Esophagus muscularis mucosa (tissue), 4 donors: ENCODE results near the gene ZNF407. TPM values are rescaled to one million over a fixed set of nuclear protein-coding genes. Genes with fewer than 3 reads are reported as not detected.
A peak's percentile ranks its signal among the peaks of the same experiment; 100 is the strongest.

Experiments
- DNase-seq: peaks from one replicate; pipeline ENCODE4 v3.0.0-alpha.2; 2017; ENCODE audit errors: extremely low spot score
- H3K27ac ChIP-seq, 4 donors: fragments of 200-600 bp; sonication (generic); replicated peaks in 1 of 4; 1 replicate in 3 of 4; 2 replicates in 1 of 4; pipeline ENCODE4 v1.5.1; 2016 to 2019; ENCODE audit warnings: mild to moderate bottlenecking in 1 of 4
- H3K27me3 ChIP-seq, 4 donors: fragments of 200-600 bp; sonication (generic); one replicate each; pipeline versions ENCODE4 v1.5.1 to v1.6.0; 2016 to 2019
- H3K36me3 ChIP-seq, 4 donors: fragments of 200-600 bp; sonication (generic); one replicate each; pipeline ENCODE4 v1.5.1; 2016 to 2019
- H3K4me1 ChIP-seq, 4 donors: fragments of 200-600 bp; sonication (generic); one replicate each; pipeline ENCODE4 v1.5.1; 2016 to 2019
- H3K4me3 ChIP-seq, 4 donors: fragments of 200-600 bp; sonication (generic); 1 replicate in 2 of 4; 2 replicates in 2 of 4; pipeline ENCODE4 v1.5.1; 2016 to 2019; ENCODE audit warnings: mild to moderate bottlenecking in 4 of 4, moderate library complexity in 1 of 4
- H3K9me3 ChIP-seq, 4 donors: fragments of 200-600 bp; sonication (generic); 1 replicate in 3 of 4; 2 replicates in 1 of 4; pipeline ENCODE4 v1.5.1; 2016 to 2019
- CTCF ChIP-seq, 3 experiments: fragments of 200-600 bp in 2 of 3; fragments of 450-650 bp in 1 of 3; sonication (generic) in 2 of 3; IDR thresholded peaks; one replicate each; pipeline ENCODE4 v1.5.1; 2017 to 2019; ENCODE audit warnings: antibody characterized with exemption in 3 of 3, mild to moderate bottlenecking in 2 of 3, moderate library complexity in 1 of 3
- EP300 ChIP-seq: sonication (generic); formaldehyde crosslinking; IDR thresholded peaks from one replicate; pipeline ENCODE4 v1.6.1; 2017; ENCODE audit warnings: antibody characterized with exemption
- POLR2A ChIP-seq: fragments of 450-650 bp; IDR thresholded peaks from one replicate; pipeline ENCODE4 v1.6.1; 2017; ENCODE audit warnings: antibody characterized with exemption, moderate library complexity, mild to moderate bottlenecking, low read depth
- POLR2AphosphoS5 ChIP-seq, 2 donors: sonication (generic); formaldehyde crosslinking; IDR thresholded peaks; one replicate each; pipeline ENCODE4 v1.6.1; 2017; ENCODE audit warnings: antibody characterized with exemption in 2 of 2
- WGBS: methylation state at CpG from one replicate; pipeline ENCODE4 v1.1.5; 2018; 5-methylcytosine and 5-hydroxymethylcytosine counted together
- intact Hi-C: fragments of 100-400 bp; cut with DNase I; formaldehyde crosslinking; loops from one replicate; pipeline ENCODE4 v1.15.1; 2023
- total RNA-seq, 4 donors: library from RNA; depleted of rRNA; stranded (reverse); fragments of >200 nt; gene quantifications; one replicate each; pipeline versions ENCODE4 v1.1.0 to v1.2.1, GENCODE V29; 2016

ZNF407 gene
- total RNA-seq, 4 donors from 2014 or later = 13.9 to 19.1 (median 17.2) TPM

GRCh38 chr18:74551936-74552555 lies 45.6 kb upstream of the ZNF407 start:
- no peaks in the 10 kb centered on the region for H3K36me3 ChIP-seq
- H3K9me3 ChIP-seq = peaks cover 0 to 10% (median 5%) of the 10 kb centered on the region in 4 donors
- intact Hi-C loops = loop anchor here (2.0 to 5.0 kb wide), 2 partner anchors 199 to 355 kb away; no protein-coding TSS in a partner anchor
- peaks cover 0 to 14% (median 9%) of the 10 kb centered on the region in 4 donors for H3K4me1 ChIP-seq
- peaks cover 0 to 12% (median 0%) of the 10 kb centered on the region in 4 donors for H3K27me3 ChIP-seq
- H3K4me3 ChIP-seq = no peak overlapping the region
- 22% methylated on average over 5 of the region's 5 CpGs for WGBS
- peak; percentile 66 to 81 (median 79) for TF ChIP-seq CTCF (IDR thresholded peaks at IDR 0.05)
- no peak for TF ChIP-seq POLR2AphosphoS5 (IDR thresholded peaks at IDR 0.05)
- TF ChIP-seq POLR2A = no peak
- no peak overlapping the region for H3K27ac ChIP-seq
- peak; percentile 95 for DNase-seq

- WGBS = 81% methylated on average over 11 of the region's 11 CpGs
- H3K27me3 ChIP-seq = peaks cover 0 to 19% (median 0%) of the 10 kb centered on the region in 4 donors
- DNase-seq = no peak
- H3K4me3 ChIP-seq = no peak overlapping the region
- no peak overlapping the region for H3K27ac ChIP-seq
- H3K4me1 ChIP-seq = peaks cover 0 to 4% (median 2%) of the 10 kb centered on the region in 4 donors
- H3K36me3 ChIP-seq = no peaks in the 10 kb centered on the region
- intact Hi-C loops = no loop called here
- no peaks in the 10 kb centered on the region for H3K9me3 ChIP-seq
- no peak for TF ChIP-seq CTCF (IDR thresholded peaks at IDR 0.05)
- no peak for TF ChIP-seq EP300
- no peak for TF ChIP-seq POLR2A
- TF ChIP-seq POLR2AphosphoS5 (IDR thresholded peaks at IDR 0.05) = no peak
Measured at GRCh38 chr18:74556126-74556525, 41.5 kb upstream of the ZNF407 start.

- peaks cover 0 to 19% (median 0%) of the 10 kb centered on the region in 4 donors for H3K27me3 ChIP-seq
- no peaks in the 10 kb centered on the region for H3K4me1 ChIP-seq
- DNase-seq = no peak
- TF ChIP-seq EP300 = no peak
- TF ChIP-seq CTCF (IDR thresholded peaks at IDR 0.05) = no peak
- TF ChIP-seq POLR2AphosphoS5 (IDR thresholded peaks at IDR 0.05) = no peak
- TF ChIP-seq POLR2A = no peak
- intact Hi-C loops = no loop called here
- H3K27ac ChIP-seq = no peak overlapping the region
- no peaks in the 10 kb centered on the region for H3K36me3 ChIP-seq
- no peaks in the 10 kb centered on the region for H3K9me3 ChIP-seq
- no peak overlapping the region for H3K4me3 ChIP-seq
- WGBS = 66% methylated on average over 4 of the region's 4 CpGs
Measured at GRCh38 chr18:74558096-74558495, 39.6 kb upstream of the ZNF407 start.

GRCh38 chr18:74562131-74562730 lies 35.4 kb upstream of the ZNF407 start:
- no peaks in the 10 kb centered on the region for H3K36me3 ChIP-seq
- no peak for DNase-seq
- H3K4me3 ChIP-seq = no peak overlapping the region
- WGBS = 81% methylated on average over 4 of the region's 4 CpGs
- intact Hi-C loops = no loop called here
- TF ChIP-seq POLR2A (no peak), POLR2AphosphoS5 (IDR thresholded peaks at IDR 0.05) (no peak), EP300 (no peak), CTCF (IDR thresholded peaks at IDR 0.05) (no peak)
- H3K4me1 ChIP-seq = no peaks in the 10 kb centered on the region
- no peak overlapping the region for H3K27ac ChIP-seq
- H3K27me3 ChIP-seq = peaks cover 0 to 6% (median 0%) of the 10 kb centered on the region in 4 donors
- no peaks in the 10 kb centered on the region for H3K9me3 ChIP-seq
